HEK293 (cell line): ENCODE results near the gene MUC5AC.
A peak's percentile ranks its signal among the peaks of the same experiment; 100 is the strongest.

Source experiments
- CTCF ChIA-PET: fragments of 350-600 bp; formaldehyde crosslinking; extraction: SDS; loops from one replicate; lab custom pipeline; 2021; ENCODE audit warnings: antibody characterized with exemption; lab: Yijun Ruan, JAX
- POLR2A ChIA-PET: fragments of 300-600 bp; formaldehyde crosslinking; extraction: SDS; loops from one replicate; lab custom pipeline; 2020; ENCODE audit warnings: antibody characterized with exemption, inconsistent platforms; lab: Yijun Ruan, JAX
- H3K27ac ChIP-seq: fragments of 200-500 bp; sonication (Bioruptor generic); 2 replicates; pipeline ENCODE4 v1.5.1; 2014; ENCODE audit warnings: low read depth, low read length, control low read depth, inconsistent platforms; ENCODE audit errors: extremely low read depth
- H3K36me3 ChIP-seq, 2 experiments: fragments of 200-500 bp in 1 of 2; sonication (Bioruptor generic) in 1 of 2; 1 replicate in 1 of 2; 2 replicates in 1 of 2; pipeline ENCODE4 v1.5.1; 2014 to 2017; ENCODE audit warnings: inconsistent platforms in 2 of 2, low read length in 2 of 2; ENCODE audit not compliant: control insufficient read depth in 2 of 2, insufficient read depth in 1 of 2
- H3K4me1 ChIP-seq: fragments of 200-500 bp; sonication (Bioruptor generic); 2 replicates; pipeline ENCODE4 v1.5.1; 2014; ENCODE audit warnings: mild to moderate bottlenecking, low read length, inconsistent platforms; ENCODE audit not compliant: control insufficient read depth, insufficient read depth
- H3K4me3 ChIP-seq: 2 replicates; pipeline ENCODE4 v1.5.1; 2011; ENCODE audit warnings: low read depth, mild to moderate bottlenecking, control low read depth, low read length, moderate library complexity
- H3K9me3 ChIP-seq: fragments of 200-500 bp; sonication (Bioruptor generic); 2 replicates; pipeline ENCODE4 v1.5.1; 2014; ENCODE audit warnings: low read depth, low read length, inconsistent platforms; ENCODE audit not compliant: control insufficient read depth, insufficient read depth
- GLIS1 ChIP-seq: fragments of 450-650 bp; formaldehyde crosslinking; IDR thresholded peaks from 2 replicates; pipeline ENCODE4 v1.5.1; 2016; ENCODE audit warnings: missing biosample characterization, missing genetic modification characterization
- GLIS2 ChIP-seq: fragments of 450-650 bp; formaldehyde crosslinking; IDR thresholded peaks from 2 replicates; pipeline ENCODE4 v1.5.1; 2016; ENCODE audit warnings: missing biosample characterization, missing genetic modification characterization
- HOXA7 ChIP-seq: sonication (generic); formaldehyde crosslinking; IDR thresholded peaks from 2 replicates; pipeline ENCODE4 v1.8.1; 2022; ENCODE audit warnings: missing genetic modification reagents, borderline replicate concordance
- IKZF3 ChIP-seq: fragments of 450-650 bp; IDR thresholded peaks from 2 replicates; pipeline ENCODE4 v1.5.0; 2018; ENCODE audit warnings: missing biosample characterization, mild to moderate bottlenecking, missing genetic modification characterization, moderate library complexity
- KLF1 ChIP-seq: fragments of 450-650 bp; formaldehyde crosslinking; IDR thresholded peaks from 2 replicates; pipeline ENCODE4 v1.5.1; 2016; ENCODE audit warnings: missing biosample characterization, missing genetic modification characterization
- MZF1 ChIP-seq: fragments of 450-650 bp; formaldehyde crosslinking; IDR thresholded peaks from 2 replicates; pipeline ENCODE4 v1.5.1; 2017; ENCODE audit warnings: missing biosample characterization, missing genetic modification characterization, borderline replicate concordance
- ZBTB1 ChIP-seq: fragments of 450-650 bp; formaldehyde crosslinking; IDR thresholded peaks from 2 replicates; pipeline ENCODE4 v1.5.1; 2016; ENCODE audit warnings: missing biosample characterization, missing genetic modification characterization
- ZBTB7A ChIP-seq: fragments of 450-650 bp; formaldehyde crosslinking; IDR thresholded peaks from 2 replicates; pipeline ENCODE4 v1.5.1; 2016; ENCODE audit warnings: low read depth, missing biosample characterization, missing genetic modification characterization
- ZEB2 ChIP-seq: fragments of 450-650 bp; formaldehyde crosslinking; IDR thresholded peaks from 2 replicates; pipeline ENCODE4 v1.5.1; 2016; ENCODE audit warnings: missing biosample characterization, missing genetic modification characterization
- ZFHX2 ChIP-seq: fragments of 450-650 bp; formaldehyde crosslinking; conservative IDR thresholded peaks from 2 replicates; pipeline ENCODE4 v1.5.1; 2016; ENCODE audit warnings: missing biosample characterization, missing genetic modification characterization
- ZNF157 ChIP-seq: fragments of 450-650 bp; formaldehyde crosslinking; IDR thresholded peaks from 2 replicates; pipeline ENCODE4 v1.5.1; 2016; ENCODE audit warnings: missing biosample characterization, missing genetic modification characterization
- ZNF223 ChIP-seq: fragments of 450-650 bp; formaldehyde crosslinking; IDR thresholded peaks from 2 replicates; pipeline ENCODE4 v1.5.1; 2016; ENCODE audit warnings: missing biosample characterization, missing genetic modification characterization
- ZNF23 ChIP-seq: fragments of 450-650 bp; formaldehyde crosslinking; IDR thresholded peaks from 2 replicates; pipeline ENCODE4 v1.5.1; 2016; ENCODE audit warnings: missing biosample characterization, missing genetic modification characterization, borderline replicate concordance
- ZNF394 ChIP-seq: fragments of 450-650 bp; formaldehyde crosslinking; IDR thresholded peaks from 2 replicates; pipeline ENCODE4 v1.5.1; 2016; ENCODE audit warnings: missing biosample characterization, missing genetic modification characterization, mild to moderate bottlenecking, moderate library complexity, borderline replicate concordance
- ZNF404 ChIP-seq: fragments of 450-650 bp; formaldehyde crosslinking; IDR thresholded peaks from 2 replicates; pipeline ENCODE4 v1.5.1; 2017; ENCODE audit warnings: missing biosample characterization, missing genetic modification characterization
- ZNF416 ChIP-seq: fragments of 450-650 bp; formaldehyde crosslinking; IDR thresholded peaks from 2 replicates; pipeline ENCODE4 v1.5.1; 2016; ENCODE audit warnings: missing biosample characterization, missing genetic modification characterization
- ZNF510 ChIP-seq: fragments of 450-650 bp; formaldehyde crosslinking; IDR thresholded peaks from 2 replicates; pipeline ENCODE4 v1.5.1; 2018; ENCODE audit warnings: mild to moderate bottlenecking, missing genetic modification characterization, missing biosample characterization; ENCODE audit not compliant: insufficient replicate concordance
- ZNF624 ChIP-seq: fragments of 450-650 bp; formaldehyde crosslinking; IDR thresholded peaks from 2 replicates; pipeline ENCODE4 v1.5.1; 2017; ENCODE audit warnings: missing biosample characterization, missing genetic modification characterization
- ZNF658 ChIP-seq: fragments of 450-650 bp; formaldehyde crosslinking; IDR thresholded peaks from 2 replicates; pipeline ENCODE4; 2016; ENCODE audit warnings: missing biosample characterization, missing genetic modification characterization
- ZNF768 ChIP-seq: fragments of 450-650 bp; formaldehyde crosslinking; IDR thresholded peaks from 2 replicates; pipeline ENCODE4 v1.5.1; 2018; ENCODE audit warnings: missing biosample characterization, mild to moderate bottlenecking, missing genetic modification characterization
- ZSCAN30 ChIP-seq: fragments of 450-650 bp; IDR thresholded peaks from 2 replicates; pipeline ENCODE4 v1.5.1; 2018; ENCODE audit warnings: missing biosample characterization, mild to moderate bottlenecking, missing genetic modification characterization, moderate library complexity
- TF ChIP-seq, protein P1 (sequence below): fragments of 450-650 bp; formaldehyde crosslinking; IDR thresholded peaks from 2 replicates; pipeline ENCODE4 v1.5.1; 2016; ENCODE audit warnings: missing biosample characterization, missing genetic modification characterization
- TF ChIP-seq, protein P2 (sequence below): fragments of 450-650 bp; formaldehyde crosslinking; IDR thresholded peaks from 2 replicates; pipeline ENCODE4 v1.5.1; 2016; ENCODE audit warnings: missing biosample characterization, missing genetic modification characterization, low read depth
- TF ChIP-seq, protein P3 (sequence below): fragments of 450-650 bp; formaldehyde crosslinking; IDR thresholded peaks from 2 replicates; pipeline ENCODE4 v1.5.1; 2016; ENCODE audit warnings: missing biosample characterization, missing genetic modification characterization, low read depth
- TF ChIP-seq, protein P4 (sequence below): fragments of 450-650 bp; formaldehyde crosslinking; optimal IDR thresholded peaks from 2 replicates; pipeline ENCODE3; 2016; ENCODE audit warnings: missing biosample characterization, mild to moderate bottlenecking, missing genetic modification characterization

The MUC5AC gene

DNA sequence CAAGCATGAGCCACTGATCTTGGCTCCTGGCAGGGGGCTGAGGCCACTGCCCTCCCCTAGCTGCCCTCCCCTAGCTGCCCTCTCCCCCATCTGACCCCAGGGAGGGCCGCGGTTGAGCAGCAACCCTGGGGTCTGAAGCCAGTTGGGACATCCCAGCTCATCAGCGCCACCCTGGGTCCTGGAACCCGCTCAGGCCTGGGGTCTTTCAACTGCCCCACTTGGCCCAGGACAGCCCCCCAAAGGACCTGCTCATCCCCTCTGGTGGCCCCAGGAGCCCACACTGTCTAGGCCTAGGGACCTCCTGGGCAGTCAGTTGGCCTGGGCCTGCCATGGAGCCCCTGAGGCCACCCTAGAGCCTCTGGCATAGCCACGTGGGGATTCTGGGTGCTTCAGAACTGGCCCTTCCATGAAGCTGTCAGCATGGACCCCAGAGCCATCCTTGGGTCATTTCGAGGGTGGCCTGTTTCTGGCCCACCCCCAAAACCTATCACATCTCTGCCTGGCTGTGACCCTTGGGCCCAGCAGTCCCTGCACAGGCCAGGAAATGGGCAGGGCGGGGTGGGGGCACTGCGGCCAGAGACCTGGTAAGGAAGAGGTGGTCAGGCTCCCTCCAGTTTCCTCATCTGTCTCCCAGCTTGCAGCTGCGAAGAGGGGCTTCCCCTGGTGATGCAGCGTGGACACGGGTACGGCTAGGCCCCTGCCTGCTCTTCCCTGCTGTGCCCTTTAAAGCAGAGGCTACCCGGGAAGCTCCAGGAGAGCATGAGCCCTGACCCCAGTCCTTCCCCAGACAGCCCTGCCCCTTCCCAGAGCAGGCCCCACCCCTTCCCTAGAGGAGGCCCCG is 45.2 kb upstream of the MUC5AC start:
- H3K27ac ChIP-seq, result no peak overlapping the region
- ChIA-PET POLR2A (no interaction called here), CTCF (interaction anchor here (0.5 to 1.1 kb wide), 3 partner anchors 127 to 402 kb away, joined by 3 to 4 read pairs (median 3); no protein-coding TSS in a partner anchor)
- no peak overlapping the region for H3K4me3 ChIP-seq
- no peaks in the 10 kb centered on the region for H3K4me1 ChIP-seq
- no peak for TF ChIP-seq ZBTB7A (tag by site-specific recombination)
- TF ChIP-seq GLIS2, result 0 out of 2 replicates have a peak, but pooled peaks have one; percentile 21
- no peak for TF ChIP-seq ZNF157 (tag by site-specific recombination)
- TF ChIP-seq GLIS1 (tag by site-specific recombination), result peak; percentile 37; the same call in 1 of the 2 replicates
- no peak for TF ChIP-seq ZSCAN30 (tag by site-specific recombination)
- no peak for TF ChIP-seq ZNF624 (tag by site-specific recombination)
- TF ChIP-seq ZFHX2 (tag by site-specific recombination), result no peak
- no peak for TF ChIP-seq ZNF658
- no peak for TF ChIP-seq HOXA7 (CRISPR knock-in tag)
- TF ChIP-seq ZNF23 (tag by site-specific recombination), result no peak
- TF ChIP-seq, protein P1, sequence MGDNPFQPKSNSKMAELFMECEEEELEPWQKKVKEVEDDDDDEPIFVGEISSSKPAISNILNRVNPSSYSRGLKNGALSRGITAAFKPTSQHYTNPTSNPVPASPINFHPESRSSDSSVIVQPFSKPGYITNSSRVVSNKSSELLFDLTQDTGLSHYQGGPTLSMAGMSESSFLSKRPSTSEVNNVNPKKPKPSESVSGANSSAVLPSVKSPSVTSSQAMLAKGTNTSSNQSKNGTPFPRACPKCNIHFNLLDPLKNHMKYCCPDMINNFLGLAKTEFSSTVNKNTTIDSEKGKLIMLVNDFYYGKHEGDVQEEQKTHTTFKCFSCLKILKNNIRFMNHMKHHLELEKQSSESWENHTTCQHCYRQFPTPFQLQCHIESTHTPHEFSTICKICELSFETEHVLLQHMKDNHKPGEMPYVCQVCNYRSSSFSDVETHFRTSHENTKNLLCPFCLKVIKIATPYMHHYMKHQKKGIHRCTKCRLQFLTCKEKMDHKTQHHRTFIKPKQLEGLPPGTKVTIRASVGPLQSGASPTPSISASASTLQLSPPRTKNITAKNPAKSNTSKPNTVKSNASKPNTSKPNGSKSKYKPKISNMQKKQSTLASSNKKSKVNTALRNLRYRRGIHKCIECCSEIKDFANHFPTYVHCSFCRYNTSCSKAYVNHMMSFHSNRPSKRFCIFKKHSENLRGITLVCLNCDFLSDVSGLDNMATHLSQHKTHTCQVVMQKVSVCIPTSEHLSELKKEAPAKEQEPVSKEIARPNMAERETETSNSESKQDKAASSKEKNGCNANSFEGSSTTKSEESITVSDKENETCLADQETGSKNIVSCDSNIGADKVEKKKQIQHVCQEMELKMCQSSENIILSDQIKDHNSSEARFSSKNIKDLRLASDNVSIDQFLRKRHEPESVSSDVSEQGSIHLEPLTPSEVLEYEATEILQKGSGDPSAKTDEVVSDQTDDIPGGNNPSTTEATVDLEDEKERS, result no peak
- no peak for TF ChIP-seq ZNF510 (tag by site-specific recombination)
- TF ChIP-seq MZF1 (tag by site-specific recombination), result no peak
- H3K36me3 ChIP-seq, result no peaks in the 10 kb centered on the region
- H3K9me3 ChIP-seq, result no peaks in the 10 kb centered on the region

DNA sequence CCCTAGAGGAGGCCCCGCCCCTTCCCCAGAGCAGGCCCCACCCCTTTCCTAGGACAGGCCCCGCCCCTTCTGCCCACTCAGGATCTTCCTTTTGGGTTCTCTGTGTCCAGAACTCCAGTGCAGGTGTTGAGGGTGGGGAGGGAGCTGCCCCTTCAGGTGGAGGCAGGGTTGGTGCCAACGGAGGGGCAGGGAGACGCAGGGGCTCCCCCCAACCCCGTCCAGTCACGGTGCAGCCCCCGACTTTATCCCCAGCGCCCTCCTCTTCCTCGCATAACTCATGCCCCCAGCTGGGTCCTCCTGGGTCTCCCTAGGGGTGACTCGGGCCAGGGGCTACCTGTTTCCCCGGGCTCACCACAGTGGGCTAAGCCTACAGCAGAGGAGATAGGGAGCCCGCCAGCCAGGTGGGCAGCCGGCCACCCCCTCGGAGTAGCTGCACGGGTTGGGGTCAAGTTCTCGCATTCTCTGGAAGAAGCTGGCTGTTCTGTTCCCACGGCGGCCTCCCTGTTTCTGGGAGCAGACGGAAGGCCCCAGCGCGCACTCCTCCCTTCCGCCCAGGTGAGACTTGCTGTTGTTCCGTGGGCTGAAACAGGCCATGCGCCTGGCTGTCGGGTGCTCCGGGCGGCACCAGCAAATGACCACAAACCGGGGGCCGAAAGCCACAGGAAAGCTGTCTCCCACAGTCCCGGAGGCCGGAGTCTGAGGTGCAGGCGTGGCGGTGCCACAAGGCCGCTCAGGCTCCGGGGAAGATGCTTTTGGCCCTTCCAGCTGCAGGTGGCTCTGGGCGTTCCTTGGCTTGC is 44.1 kb upstream of the MUC5AC start:
- Histone ChIP-seq H3K36me3 (no peaks in the 10 kb centered on the region), H3K4me3 (no peak overlapping the region), H3K9me3 (no peaks in the 10 kb centered on the region), H3K4me1 (no peaks in the 10 kb centered on the region), H3K27ac (no peak overlapping the region)
- CTCF ChIA-PET, result interaction anchor here (0.6 to 1.1 kb wide), 4 partner anchors 128 to 518 kb away, joined by 3 to 4 read pairs (median 3); no protein-coding TSS in a partner anchor
- POLR2A ChIA-PET, result no interaction called here
- no peak for TF ChIP-seq IKZF3 (tag by site-specific recombination)
- TF ChIP-seq, protein P2, sequence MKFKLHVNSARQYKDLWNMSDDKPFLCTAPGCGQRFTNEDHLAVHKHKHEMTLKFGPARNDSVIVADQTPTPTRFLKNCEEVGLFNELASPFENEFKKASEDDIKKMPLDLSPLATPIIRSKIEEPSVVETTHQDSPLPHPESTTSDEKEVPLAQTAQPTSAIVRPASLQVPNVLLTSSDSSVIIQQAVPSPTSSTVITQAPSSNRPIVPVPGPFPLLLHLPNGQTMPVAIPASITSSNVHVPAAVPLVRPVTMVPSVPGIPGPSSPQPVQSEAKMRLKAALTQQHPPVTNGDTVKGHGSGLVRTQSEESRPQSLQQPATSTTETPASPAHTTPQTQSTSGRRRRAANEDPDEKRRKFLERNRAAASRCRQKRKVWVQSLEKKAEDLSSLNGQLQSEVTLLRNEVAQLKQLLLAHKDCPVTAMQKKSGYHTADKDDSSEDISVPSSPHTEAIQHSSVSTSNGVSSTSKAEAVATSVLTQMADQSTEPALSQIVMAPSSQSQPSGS (tag by site-specific recombination), result no peak
- no peak for TF ChIP-seq ZNF416 (tag by site-specific recombination)
- TF ChIP-seq ZNF223, result no peak
- TF ChIP-seq, protein P3, sequence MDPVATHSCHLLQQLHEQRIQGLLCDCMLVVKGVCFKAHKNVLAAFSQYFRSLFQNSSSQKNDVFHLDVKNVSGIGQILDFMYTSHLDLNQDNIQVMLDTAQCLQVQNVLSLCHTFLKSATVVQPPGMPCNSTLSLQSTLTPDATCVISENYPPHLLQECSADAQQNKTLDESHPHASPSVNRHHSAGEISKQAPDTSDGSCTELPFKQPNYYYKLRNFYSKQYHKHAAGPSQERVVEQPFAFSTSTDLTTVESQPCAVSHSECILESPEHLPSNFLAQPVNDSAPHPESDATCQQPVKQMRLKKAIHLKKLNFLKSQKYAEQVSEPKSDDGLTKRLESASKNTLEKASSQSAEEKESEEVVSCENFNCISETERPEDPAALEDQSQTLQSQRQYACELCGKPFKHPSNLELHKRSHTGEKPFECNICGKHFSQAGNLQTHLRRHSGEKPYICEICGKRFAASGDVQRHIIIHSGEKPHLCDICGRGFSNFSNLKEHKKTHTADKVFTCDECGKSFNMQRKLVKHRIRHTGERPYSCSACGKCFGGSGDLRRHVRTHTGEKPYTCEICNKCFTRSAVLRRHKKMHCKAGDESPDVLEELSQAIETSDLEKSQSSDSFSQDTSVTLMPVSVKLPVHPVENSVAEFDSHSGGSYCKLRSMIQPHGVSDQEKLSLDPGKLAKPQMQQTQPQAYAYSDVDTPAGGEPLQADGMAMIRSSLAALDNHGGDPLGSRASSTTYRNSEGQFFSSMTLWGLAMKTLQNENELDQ (tag by site-specific recombination), result no peak
- no peak for TF ChIP-seq ZBTB1 (tag by site-specific recombination)
- TF ChIP-seq ZNF394 (tag by site-specific recombination), result no peak
- TF ChIP-seq ZEB2 (tag by site-specific recombination), result no peak
- TF ChIP-seq KLF1 (tag by site-specific recombination), result no peak
- TF ChIP-seq ZNF768 (tag by site-specific recombination), result no peak
- no peak for TF ChIP-seq ZNF404 (tag by site-specific recombination)
- TF ChIP-seq, protein P4, sequence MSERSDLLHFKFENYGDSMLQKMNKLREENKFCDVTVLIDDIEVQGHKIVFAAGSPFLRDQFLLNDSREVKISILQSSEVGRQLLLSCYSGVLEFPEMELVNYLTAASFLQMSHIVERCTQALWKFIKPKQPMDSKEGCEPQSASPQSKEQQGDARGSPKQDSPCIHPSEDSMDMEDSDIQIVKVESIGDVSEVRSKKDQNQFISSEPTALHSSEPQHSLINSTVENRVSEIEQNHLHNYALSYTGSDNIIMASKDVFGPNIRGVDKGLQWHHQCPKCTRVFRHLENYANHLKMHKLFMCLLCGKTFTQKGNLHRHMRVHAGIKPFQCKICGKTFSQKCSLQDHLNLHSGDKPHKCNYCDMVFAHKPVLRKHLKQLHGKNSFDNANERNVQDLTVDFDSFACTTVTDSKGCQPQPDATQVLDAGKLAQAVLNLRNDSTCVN (tag by site-specific recombination), result no peak
